ENCODE results near the gene ZNF593OS. TPM values are rescaled to one million over a fixed set of nuclear protein-coding genes. Genes with fewer than 3 reads are reported as not detected.

Gene ZNF593OS
- total and polyA plus RNA-seq, 2 of the 8 experiments (the other 6 are each of a cell fraction or from before 2014, with no cell fraction given): not detected

- TF ChIP-seq JUN (IDR thresholded peaks at IDR 0.05; ENCODE audit: low read depth, low read length) (no peak), NRF1 (IDR thresholded peaks at IDR 0.05; ENCODE audit: low read depth, low read length) (no peak), CHD2 (IDR thresholded peaks at IDR 0.05; ENCODE audit: low read length) (no peak), SUZ12 (IDR thresholded peaks at IDR 0.05; ENCODE audit: low read length) (no peak), CEBPB (IDR thresholded peaks at IDR 0.05; ENCODE audit: low read depth, low read length) (no peak)
- TF ChIP-seq, protein P1, sequence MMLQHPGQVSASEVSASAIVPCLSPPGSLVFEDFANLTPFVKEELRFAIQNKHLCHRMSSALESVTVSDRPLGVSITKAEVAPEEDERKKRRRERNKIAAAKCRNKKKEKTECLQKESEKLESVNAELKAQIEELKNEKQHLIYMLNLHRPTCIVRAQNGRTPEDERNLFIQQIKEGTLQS (IDR thresholded peaks at IDR 0.05; ENCODE audit: insufficient read depth, low read depth, low read length): no peak
These were observed 51.6 kb downstream of the ZNF593OS start (continued) for GRCh38 chr1:26119892-26120608.

Other genes with a start within 250 kb of the ZNF593OS start
- 7.6 and 9.3 TPM in 2 replicates for gene PAFAH2, start 173.8 kb downstream of the ZNF593OS start, total RNA-seq (2021; fragmentation: NEBNext Ultra II Directional; extraction: Animal tissue kit (Norgen Biotek cat#: 25700))
- 7.7 and 15.6 TPM in 2 replicates for gene PAFAH2, start 173.8 kb downstream of the ZNF593OS start, polyA plus RNA-seq (2011; rRNA removed)
- 1.2 and 1.3 TPM in 2 replicates for gene EXTL1, start 150.1 kb downstream of the ZNF593OS start, total RNA-seq (2021; fragmentation: NEBNext Ultra II Directional; extraction: Animal tissue kit (Norgen Biotek cat#: 25700))
- 0.89 and 2.0 TPM in 2 replicates for gene EXTL1, start 150.1 kb downstream of the ZNF593OS start, polyA plus RNA-seq (2011; rRNA removed)
- gene SLC30A2, start 125.7 kb downstream of the ZNF593OS start, total RNA-seq (2021; fragmentation: NEBNext Ultra II Directional; extraction: Animal tissue kit (Norgen Biotek cat#: 25700)): 0.19 TPM in 1 of 2 replicates, not detected in the other
- gene SLC30A2, start 125.7 kb downstream of the ZNF593OS start, polyA plus RNA-seq (2011; rRNA removed): 0.76 and 0.78 TPM in 2 replicates
- gene TRIM63, start 104.2 kb downstream of the ZNF593OS start, total RNA-seq (2021; fragmentation: NEBNext Ultra II Directional; extraction: Animal tissue kit (Norgen Biotek cat#: 25700)): not detected in 2 replicates
- not detected in 2 replicates for gene TRIM63, start 104.2 kb downstream of the ZNF593OS start, polyA plus RNA-seq (2011; rRNA removed)
- 4.5 and 5.2 TPM in 2 replicates for gene PDIK1L, start 60.0 kb downstream of the ZNF593OS start, total RNA-seq (2021; fragmentation: NEBNext Ultra II Directional; extraction: Animal tissue kit (Norgen Biotek cat#: 25700))
- gene PDIK1L, start 60.0 kb downstream of the ZNF593OS start, polyA plus RNA-seq (2011; rRNA removed): 0.83 and 0.95 TPM in 2 replicates
- 0.46 and 0.48 TPM in 2 replicates for gene FAM110D, start 12.8 kb downstream of the ZNF593OS start, total RNA-seq (2021; fragmentation: NEBNext Ultra II Directional; extraction: Animal tissue kit (Norgen Biotek cat#: 25700))
- gene FAM110D, start 12.8 kb downstream of the ZNF593OS start, polyA plus RNA-seq (2011; rRNA removed): 0.20 and 0.21 TPM in 2 replicates
- gene C1orf232, start 2.9 kb downstream of the ZNF593OS start, total RNA-seq (2021; fragmentation: NEBNext Ultra II Directional; extraction: Animal tissue kit (Norgen Biotek cat#: 25700)): not detected in 2 replicates
- not detected in 2 replicates for gene C1orf232, start 2.9 kb downstream of the ZNF593OS start, polyA plus RNA-seq (2011; rRNA removed)
- gene ZNF593, start 1.9 kb downstream of the ZNF593OS start, total RNA-seq (2021; fragmentation: NEBNext Ultra II Directional; extraction: Animal tissue kit (Norgen Biotek cat#: 25700)): 38.2 and 40.2 TPM in 2 replicates
- gene ZNF593, start 1.9 kb downstream of the ZNF593OS start, polyA plus RNA-seq (2011; rRNA removed): 68.0 and 112 TPM in 2 replicates
- gene CNKSR1, start 5.7 kb upstream of the ZNF593OS start, total RNA-seq (2021; fragmentation: NEBNext Ultra II Directional; extraction: Animal tissue kit (Norgen Biotek cat#: 25700)): 13.0 and 14.5 TPM in 2 replicates
- 13.9 and 20.9 TPM in 2 replicates for gene CNKSR1, start 5.7 kb upstream of the ZNF593OS start, polyA plus RNA-seq (2011; rRNA removed)
- 0.65 and 0.90 TPM in 2 replicates for gene CATSPER4, start 18.8 kb upstream of the ZNF593OS start, total RNA-seq (2021; fragmentation: NEBNext Ultra II Directional; extraction: Animal tissue kit (Norgen Biotek cat#: 25700))
- gene CATSPER4, start 18.8 kb upstream of the ZNF593OS start, polyA plus RNA-seq (2011; rRNA removed): 0.83 TPM in 2 replicates
- 35.3 and 40.4 TPM in 2 replicates for gene CEP85, start 62.4 kb upstream of the ZNF593OS start, total RNA-seq (2021; fragmentation: NEBNext Ultra II Directional; extraction: Animal tissue kit (Norgen Biotek cat#: 25700))
- gene CEP85, start 62.4 kb upstream of the ZNF593OS start, polyA plus RNA-seq (2011; rRNA removed): 37.4 and 43.7 TPM in 2 replicates
- 77.8 and 84.4 TPM in 2 replicates for gene SH3BGRL3, start 108.3 kb upstream of the ZNF593OS start, total RNA-seq (2021; fragmentation: NEBNext Ultra II Directional; extraction: Animal tissue kit (Norgen Biotek cat#: 25700))
- gene SH3BGRL3, start 108.3 kb upstream of the ZNF593OS start, polyA plus RNA-seq (2011; rRNA removed): 107 and 120 TPM in 2 replicates
- 6.1 and 6.3 TPM in 2 replicates for gene UBXN11, start 134.8 kb upstream of the ZNF593OS start, total RNA-seq (2021; fragmentation: NEBNext Ultra II Directional; extraction: Animal tissue kit (Norgen Biotek cat#: 25700))
- gene UBXN11, start 134.8 kb upstream of the ZNF593OS start, polyA plus RNA-seq (2011; rRNA removed): 10.4 and 14.8 TPM in 2 replicates
- gene CD52, start 146.1 kb upstream of the ZNF593OS start, total RNA-seq (2021; fragmentation: NEBNext Ultra II Directional; extraction: Animal tissue kit (Norgen Biotek cat#: 25700)): 2.4 TPM in 1 of 2 replicates, not detected in the other
- 2.7 and 3.1 TPM in 2 replicates for gene CD52, start 146.1 kb upstream of the ZNF593OS start, polyA plus RNA-seq (2011; rRNA removed)
- gene CRYBG2, start 182.3 kb upstream of the ZNF593OS start, total RNA-seq (2021; fragmentation: NEBNext Ultra II Directional; extraction: Animal tissue kit (Norgen Biotek cat#: 25700)): 17.0 and 22.2 TPM in 2 replicates
- 14.2 and 22.1 TPM in 2 replicates for gene CRYBG2, start 182.3 kb upstream of the ZNF593OS start, polyA plus RNA-seq (2011; rRNA removed)
- not detected in 2 replicates for gene ZNF683, start 200.9 kb upstream of the ZNF593OS start, total RNA-seq (2021; fragmentation: NEBNext Ultra II Directional; extraction: Animal tissue kit (Norgen Biotek cat#: 25700))
- gene ZNF683, start 200.9 kb upstream of the ZNF593OS start, polyA plus RNA-seq (2011; rRNA removed): not detected in 2 replicates
- gene LIN28A, start 239.0 kb upstream of the ZNF593OS start, total RNA-seq (2021; fragmentation: NEBNext Ultra II Directional; extraction: Animal tissue kit (Norgen Biotek cat#: 25700)): 1,467 and 1,486 TPM in 2 replicates
- 313 and 403 TPM in 2 replicates for gene LIN28A, start 239.0 kb upstream of the ZNF593OS start, polyA plus RNA-seq (2011; rRNA removed)

Measured in H1 (cell line).